Prostate gland (tissue), 2 donors: ENCODE measurements around the gene EIF3K. TPM values are rescaled to one million over a fixed set of nuclear protein-coding genes. Genes with fewer than 3 reads are reported as not detected.

Experiments
- DNase-seq: peaks from one replicate; pipeline ENCODE4 v3.0.0-alpha.2; 2019; ENCODE audit warnings: low spot score
- H3K27ac ChIP-seq, 2 donors: fragments of 200-600 bp; sonication (generic); 2 replicates each; pipeline ENCODE4 v1.5.1; 2017 to 2019
- H3K27me3 ChIP-seq: fragments of 200-600 bp; sonication (generic); replicated peaks from 2 replicates; pipeline ENCODE4 v1.5.1; 2019; ENCODE audit not compliant: insufficient read depth
- H3K36me3 ChIP-seq, 2 donors: fragments of 200-600 bp; sonication (generic); 1 replicate in 1 of 2; 2 replicates in 1 of 2; pipeline versions ENCODE4 v1.5.1 to v1.8.1; 2017 to 2019
- H3K4me1 ChIP-seq: fragments of 200-600 bp; sonication (generic); replicated peaks from 2 replicates; pipeline ENCODE4 v1.5.1; 2019
- H3K4me3 ChIP-seq, 2 donors: fragments of 200-600 bp; sonication (generic); 2 replicates each; pipeline ENCODE4 v1.5.1; 2017 to 2019
- H3K9me3 ChIP-seq: fragments of 200-600 bp; sonication (generic); 2 replicates; pipeline ENCODE4 v1.5.1; 2017
- POLR2A ChIP-seq: fragments of 450-650 bp; IDR thresholded peaks from one replicate; pipeline ENCODE4 v1.6.1; 2016; ENCODE audit warnings: antibody characterized with exemption, mild to moderate bottlenecking
- POLR2AphosphoS5 ChIP-seq: sonication (generic); formaldehyde crosslinking; IDR thresholded peaks from one replicate; pipeline ENCODE4 v1.6.1; 2017; ENCODE audit warnings: antibody characterized with exemption
- WGBS: methylation state at CpG from one replicate; pipeline ENCODE4 v1.1.5; 2018; 5-methylcytosine and 5-hydroxymethylcytosine counted together
- intact Hi-C: fragments of 100-400 bp; cut with DNase I; formaldehyde crosslinking; loops from one replicate; pipeline ENCODE4 v1.14.2; 2022
- total RNA-seq, 2 donors: library from RNA; depleted of rRNA; stranded (reverse); fragments of >200 nt; gene quantifications; one replicate each; pipeline ENCODE4 v1.1.0, GENCODE V29; 2016
- TF ChIP-seq, protein P1 (sequence below), 4 experiments: fragments of 200-600 bp in 2 of 4; fragments of 450-650 bp in 2 of 4; sonication (generic) in 2 of 4; IDR thresholded peaks; 1 replicate in 3 of 4; 2 replicates in 1 of 4; pipeline ENCODE4 v1.5.1; 2016 to 2019; ENCODE audit warnings: antibody characterized with exemption in 4 of 4, mild to moderate bottlenecking in 2 of 4, moderate library complexity in 2 of 4

The EIF3K gene
- total RNA-seq, 2 donors from 2014 or later: 368 to 618 TPM

DNA sequence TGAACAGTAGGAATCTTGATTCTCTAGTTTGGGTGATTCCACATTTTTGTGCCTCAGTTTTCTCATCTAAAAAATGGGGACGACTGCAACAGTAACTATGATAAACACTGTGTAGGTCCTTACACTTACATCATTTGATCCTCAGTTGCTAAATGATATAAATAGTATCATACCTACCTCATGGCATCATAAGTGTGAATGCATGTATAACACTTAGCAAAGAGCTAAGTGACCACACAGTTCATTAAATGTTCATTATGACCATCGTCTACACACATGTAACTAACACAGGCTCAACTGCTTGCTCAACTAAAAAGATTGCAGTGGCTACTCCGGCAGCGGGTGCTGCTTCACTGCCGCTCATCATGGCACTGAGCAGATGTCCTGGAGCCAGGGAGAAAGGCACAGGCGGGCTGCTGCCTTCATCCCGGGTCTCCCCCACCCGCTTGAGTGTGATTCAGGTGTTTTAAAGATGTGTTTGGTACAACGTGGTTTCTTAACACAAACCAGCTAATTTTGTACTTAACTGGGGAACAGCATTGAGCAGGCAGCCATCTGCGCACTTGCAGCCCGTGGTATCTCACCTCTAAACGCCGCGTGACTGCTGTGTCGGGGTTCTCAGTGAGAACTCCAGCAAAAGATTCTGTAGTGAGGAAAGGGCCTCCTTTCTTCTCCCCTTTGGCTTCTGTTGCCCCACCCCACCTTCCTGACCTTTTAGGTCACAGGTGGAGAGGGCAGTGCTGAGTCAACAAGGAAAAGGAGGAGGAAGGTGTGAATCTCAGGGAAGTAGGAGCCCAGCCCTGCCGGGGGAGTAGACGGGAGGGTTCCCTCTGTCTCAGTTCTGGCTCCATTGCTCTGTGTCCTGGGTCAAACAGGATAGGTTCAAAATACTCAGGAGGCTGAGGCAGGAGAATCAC lies 16.8 kb downstream of the EIF3K start:
- DNase-seq: no peak
- Histone ChIP-seq H3K36me3 (peaks cover 0 to 2% of the 10 kb centered on the region in 2 donors), H3K27ac (no peak overlapping the region), H3K9me3 (no peaks in the 10 kb centered on the region), H3K4me1 (no peaks in the 10 kb centered on the region), H3K4me3 (no peak overlapping the region), H3K27me3 (no peaks in the 10 kb centered on the region)
- WGBS: 89% methylated on average over 17 of the region's 17 CpGs
- intact Hi-C loops: loop anchor here (5.0 kb wide), 2 partner anchors 97 to 233 kb away; partner anchors contain the start of gene FAM98C
- no peak for TF ChIP-seq POLR2A
- TF ChIP-seq POLR2AphosphoS5: no peak
- TF ChIP-seq, protein P1, sequence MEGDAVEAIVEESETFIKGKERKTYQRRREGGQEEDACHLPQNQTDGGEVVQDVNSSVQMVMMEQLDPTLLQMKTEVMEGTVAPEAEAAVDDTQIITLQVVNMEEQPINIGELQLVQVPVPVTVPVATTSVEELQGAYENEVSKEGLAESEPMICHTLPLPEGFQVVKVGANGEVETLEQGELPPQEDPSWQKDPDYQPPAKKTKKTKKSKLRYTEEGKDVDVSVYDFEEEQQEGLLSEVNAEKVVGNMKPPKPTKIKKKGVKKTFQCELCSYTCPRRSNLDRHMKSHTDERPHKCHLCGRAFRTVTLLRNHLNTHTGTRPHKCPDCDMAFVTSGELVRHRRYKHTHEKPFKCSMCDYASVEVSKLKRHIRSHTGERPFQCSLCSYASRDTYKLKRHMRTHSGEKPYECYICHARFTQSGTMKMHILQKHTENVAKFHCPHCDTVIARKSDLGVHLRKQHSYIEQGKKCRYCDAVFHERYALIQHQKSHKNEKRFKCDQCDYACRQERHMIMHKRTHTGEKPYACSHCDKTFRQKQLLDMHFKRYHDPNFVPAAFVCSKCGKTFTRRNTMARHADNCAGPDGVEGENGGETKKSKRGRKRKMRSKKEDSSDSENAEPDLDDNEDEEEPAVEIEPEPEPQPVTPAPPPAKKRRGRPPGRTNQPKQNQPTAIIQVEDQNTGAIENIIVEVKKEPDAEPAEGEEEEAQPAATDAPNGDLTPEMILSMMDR (IDR thresholded peaks at IDR 0.05): no peak

DNA sequence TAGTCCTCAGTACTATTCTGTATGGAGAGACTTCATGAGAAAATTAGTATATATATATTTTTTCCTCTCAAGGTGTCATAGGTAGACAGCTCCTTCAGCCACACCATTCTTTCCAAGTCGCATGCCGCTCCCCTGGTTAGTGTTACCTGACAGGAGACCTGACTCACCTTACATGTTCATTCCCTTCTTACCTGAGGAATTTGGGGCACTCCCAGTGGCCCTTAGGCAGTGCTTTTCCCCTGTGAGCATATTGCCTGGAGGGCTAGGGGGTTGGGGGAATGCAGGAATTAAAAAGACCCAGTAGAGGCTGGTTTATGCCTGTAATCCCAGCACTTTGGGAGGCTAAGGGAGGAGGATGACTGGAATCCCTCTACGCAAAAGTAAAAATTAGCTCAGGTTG lies 19.5 kb downstream of the EIF3K start:
- 98% methylated on average over 3 of the region's 3 CpGs for WGBS
- no peak for DNase-seq
- Histone ChIP-seq H3K36me3 (no peaks in the 10 kb centered on the region), H3K4me3 (no peak overlapping the region), H3K27me3 (no peaks in the 10 kb centered on the region), H3K27ac (no peak overlapping the region), H3K9me3 (no peaks in the 10 kb centered on the region), H3K4me1 (no peaks in the 10 kb centered on the region)
- intact Hi-C loops: loop anchor here (5.0 kb wide), 2 partner anchors 94 to 236 kb away; partner anchors contain the start of gene FAM98C
- TF ChIP-seq POLR2AphosphoS5 (no peak), POLR2A (no peak)
- TF ChIP-seq, protein P1 (IDR thresholded peaks at IDR 0.05): no peak

DNA sequence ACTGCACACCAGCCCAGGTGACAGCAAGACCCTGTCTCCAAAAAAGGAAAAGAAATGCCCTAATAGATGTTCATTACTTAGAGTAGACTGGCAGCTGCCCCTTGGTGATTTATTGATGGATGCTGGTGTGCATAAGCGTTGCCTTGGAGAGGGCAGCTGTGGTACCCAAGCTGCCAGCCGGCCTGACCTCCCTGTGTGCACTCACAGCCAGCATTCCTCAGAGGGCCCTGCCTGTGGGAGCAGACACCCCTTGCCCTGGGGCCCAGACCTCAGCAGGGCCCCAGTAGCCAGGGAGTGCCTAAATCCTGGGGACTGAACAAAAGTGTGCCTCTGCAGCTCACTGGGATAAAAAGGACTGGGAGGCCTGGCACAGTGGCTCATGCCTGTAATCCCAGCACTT lies 20.7 kb downstream of the EIF3K start:
- TF ChIP-seq POLR2A (no peak), POLR2AphosphoS5 (no peak)
- TF ChIP-seq, protein P1 (IDR thresholded peaks at IDR 0.05): no peak
- intact Hi-C loops: loop anchor here (5.0 to 10.0 kb wide), 3 partner anchors 93 to 237 kb away; partner anchors contain the start of genes ECH1 and FAM98C
- WGBS: 85% methylated on average over 2 of the region's 2 CpGs
- H3K9me3 ChIP-seq: no peaks in the 10 kb centered on the region
- H3K36me3 ChIP-seq: no peaks in the 10 kb centered on the region
- DNase-seq: no peak
- no peak overlapping the region for H3K4me3 ChIP-seq
- no peaks in the 10 kb centered on the region for H3K27me3 ChIP-seq
- no peak overlapping the region for H3K27ac ChIP-seq
- no peaks in the 10 kb centered on the region for H3K4me1 ChIP-seq

DNA sequence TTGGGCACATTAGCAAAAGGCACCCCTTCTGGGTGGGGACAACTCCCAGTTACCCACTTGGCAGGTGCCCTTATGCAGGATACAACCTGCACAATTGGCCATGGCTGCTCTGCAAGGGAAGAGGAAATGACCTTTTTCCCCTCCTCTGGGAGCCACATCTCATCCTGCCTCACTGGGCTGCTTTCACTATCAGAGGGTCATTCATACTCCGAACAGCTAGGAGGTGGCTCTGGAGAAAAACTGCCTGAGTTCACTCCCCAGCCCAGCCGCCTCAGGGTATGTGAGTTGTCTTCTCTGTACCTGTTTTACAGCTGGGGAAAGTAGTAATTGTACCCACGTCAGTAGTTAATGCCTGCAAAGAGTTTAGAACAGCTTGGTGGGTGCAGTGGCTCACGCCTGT lies 21.4 kb downstream of the EIF3K start:
- DNase-seq: no peak
- intact Hi-C loops: loop anchor here (10.0 kb wide), 1 partner anchor 194 kb away; the partner anchor contains the start of gene ECH1
- H3K4me3 ChIP-seq: no peak overlapping the region
- H3K27ac ChIP-seq: no peak overlapping the region
- no peaks in the 10 kb centered on the region for H3K36me3 ChIP-seq
- H3K4me1 ChIP-seq: no peaks in the 10 kb centered on the region
- WGBS: 78% methylated on average over 4 of the region's 4 CpGs
- TF ChIP-seq POLR2AphosphoS5: no peak
- TF ChIP-seq, protein P1 (IDR thresholded peaks at IDR 0.05): no peak
- no peak for TF ChIP-seq POLR2A
- H3K27me3 ChIP-seq: no peaks in the 10 kb centered on the region
- H3K9me3 ChIP-seq: no peaks in the 10 kb centered on the region
